Osteocyte (in vitro differentiated cells): Measurements from ENCODE around the gene SAG. TPM values are rescaled to one million over a fixed set of nuclear protein-coding genes. Genes with fewer than 3 reads are reported as not detected.

Source experiments
- DNase-seq: peaks from one replicate; pipeline ENCODE4 v3.0.0; 2021; ENCODE audit warnings: mixed read lengths; ENCODE audit not compliant: unreplicated experiment; ENCODE audit errors: extremely low spot score
- H3K27ac Mint-ChIP-seq: one replicate; pipeline ENCODE4 v1.8.0; 2021; ENCODE audit warnings: mild to moderate bottlenecking, mixed read lengths; ENCODE audit not compliant: unreplicated experiment
- H3K27me3 Mint-ChIP-seq: one replicate; pipeline ENCODE4 v1.8.0; 2021; ENCODE audit warnings: mixed read lengths; ENCODE audit not compliant: unreplicated experiment
- H3K36me3 Mint-ChIP-seq: one replicate; pipeline ENCODE4 v1.8.0; 2021; ENCODE audit warnings: mixed read lengths; ENCODE audit not compliant: unreplicated experiment
- H3K4me1 Mint-ChIP-seq: one replicate; pipeline ENCODE4 v1.8.0; 2021; ENCODE audit warnings: mixed read lengths; ENCODE audit not compliant: unreplicated experiment
- H3K4me3 Mint-ChIP-seq: one replicate; pipeline ENCODE4 v1.8.0; 2021; ENCODE audit warnings: mild to moderate bottlenecking, moderate library complexity, mixed read lengths; ENCODE audit not compliant: unreplicated experiment
- H3K9me3 Mint-ChIP-seq: one replicate; pipeline ENCODE4 v1.8.0; 2021; ENCODE audit warnings: mixed read lengths; ENCODE audit not compliant: unreplicated experiment
- CTCF ChIP-seq: fragments of 200-600 bp; sonication (generic); IDR thresholded peaks from 2 replicates; pipeline ENCODE4 v1.5.0; 2021; ENCODE audit warnings: antibody characterized with exemption, mild to moderate bottlenecking, moderate library complexity
- total RNA-seq: library from RNA; stranded (reverse); gene quantifications from 2 replicates; pipeline ENCODE4 v1.2.1, GENCODE V29; 2021

SAG gene
- total RNA-seq, 1 donor from 2014 or later: not detected

GRCh38 chr2:233275223-233275622 lies 32.4 kb upstream of the SAG start:
- Mint-ChIP-seq H3K27ac (no peak overlapping the region), H3K4me1 (peaks cover 3% of the 10 kb centered on the region), H3K27me3 (no peaks in the 10 kb centered on the region), H3K9me3 (no peaks in the 10 kb centered on the region), H3K4me3 (no peak overlapping the region), H3K36me3 (peaks cover 71% of the 10 kb centered on the region)
- TF ChIP-seq CTCF: no peak
- DNase-seq: no peak

DNA sequence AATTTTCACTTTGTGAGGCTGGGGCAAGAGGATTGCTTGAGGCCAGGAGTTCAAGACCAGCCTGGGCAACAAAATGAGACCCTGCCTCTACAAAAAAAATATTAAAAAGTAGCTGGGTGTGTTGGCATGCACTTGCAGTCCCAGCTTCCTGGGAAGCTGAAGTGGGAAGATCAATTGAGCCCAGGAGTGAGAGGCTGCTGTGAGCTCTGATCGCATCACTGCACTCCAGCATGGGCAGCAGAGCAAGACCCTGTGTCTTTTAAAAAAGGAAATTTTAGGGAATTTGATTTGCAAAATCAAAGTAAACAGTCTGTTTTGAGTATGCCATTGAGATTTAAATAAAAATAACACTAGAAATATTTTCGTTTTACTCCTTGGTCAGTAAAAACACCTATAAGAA lies 28.7 kb upstream of the SAG start:
- Mint-ChIP-seq H3K27ac (no peak overlapping the region), H3K27me3 (no peaks in the 10 kb centered on the region), H3K9me3 (no peaks in the 10 kb centered on the region), H3K4me3 (no peak overlapping the region), H3K36me3 (peaks cover 64% of the 10 kb centered on the region), H3K4me1 (peaks cover 15% of the 10 kb centered on the region)
- TF ChIP-seq CTCF: no peak
- no peak for DNase-seq

DNA sequence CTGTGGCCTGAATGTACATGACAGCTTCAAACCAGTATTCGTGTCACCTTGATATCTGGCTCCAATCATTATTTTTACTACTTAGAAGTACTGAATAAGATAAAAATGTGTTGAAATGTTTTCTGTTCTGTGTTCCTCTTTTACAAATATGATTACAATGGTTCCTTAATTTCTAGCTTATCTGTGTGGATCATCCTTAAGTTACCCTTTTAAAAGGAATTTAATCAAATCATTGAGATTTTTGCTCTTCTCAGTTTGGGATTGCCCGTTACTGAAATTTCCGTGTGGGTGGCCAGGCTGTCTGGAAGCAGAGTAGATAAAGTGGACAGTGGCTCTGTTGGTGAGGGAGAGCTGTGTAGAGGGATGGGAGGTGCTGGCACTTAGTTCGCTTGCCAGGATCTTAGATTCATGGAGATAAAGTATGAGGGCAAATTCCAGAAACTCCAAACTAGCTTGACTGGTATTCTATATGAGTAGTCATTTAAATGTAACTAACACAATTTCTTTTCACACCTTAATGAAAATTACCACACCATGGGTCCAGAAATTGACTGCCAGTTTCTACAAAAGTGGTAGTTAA lies 27.4 kb upstream of the SAG start:
- Mint-ChIP-seq H3K4me3 (no peak overlapping the region), H3K27ac (peak overlapping the region; percentile 52), H3K4me1 (peaks cover 15% of the 10 kb centered on the region), H3K9me3 (no peaks in the 10 kb centered on the region), H3K36me3 (peaks cover 59% of the 10 kb centered on the region), H3K27me3 (no peaks in the 10 kb centered on the region)
- no peak for TF ChIP-seq CTCF
- no peak for DNase-seq

GRCh38 chr2:233281553-233281952 lies 26.1 kb upstream of the SAG start:
- Mint-ChIP-seq H3K4me3 (no peak overlapping the region), H3K36me3 (peaks cover 56% of the 10 kb centered on the region), H3K27ac (no peak overlapping the region), H3K4me1 (peaks cover 15% of the 10 kb centered on the region), H3K27me3 (no peaks in the 10 kb centered on the region), H3K9me3 (no peaks in the 10 kb centered on the region)
- DNase-seq: no peak
- TF ChIP-seq CTCF: no peak

DNA sequence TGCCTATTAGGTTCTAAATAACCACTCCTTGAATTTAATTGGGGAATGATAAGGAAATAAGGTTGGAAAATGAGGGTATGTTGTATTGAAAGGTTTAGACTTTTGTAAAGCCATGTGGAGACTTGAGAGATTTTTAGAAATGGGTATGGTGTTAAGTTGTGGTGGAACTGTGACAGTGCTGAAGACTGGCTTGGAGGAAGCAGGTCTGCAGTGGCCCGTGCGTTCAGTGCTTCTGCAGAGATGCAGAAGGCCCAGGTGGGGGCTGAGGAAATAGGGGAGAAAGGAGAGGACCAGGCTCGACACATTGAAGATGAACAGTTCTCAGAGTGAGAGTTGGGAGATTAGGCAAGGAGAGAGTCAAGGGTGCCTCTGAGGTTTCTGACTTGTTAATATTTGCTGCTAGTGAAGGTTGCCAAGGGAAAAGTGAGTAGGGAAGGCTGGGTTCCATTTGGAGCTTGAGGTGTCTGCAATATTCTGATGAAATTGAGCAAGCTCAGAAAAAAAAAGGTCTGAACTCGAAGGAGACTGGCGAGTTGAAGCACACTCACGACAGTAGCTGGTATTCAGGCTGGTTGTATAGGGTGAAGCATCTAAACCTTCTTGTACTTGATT lies 25.5 kb upstream of the SAG start:
- Mint-ChIP-seq H3K4me3 (no peak overlapping the region), H3K27me3 (no peaks in the 10 kb centered on the region), H3K36me3 (peaks cover 58% of the 10 kb centered on the region)

More for the DNA sequence above, 25.5 kb upstream of the SAG start:
- DNase-seq: no peak
- H3K9me3 Mint-ChIP-seq: no peaks in the 10 kb centered on the region
- H3K27ac Mint-ChIP-seq: no peak overlapping the region
- TF ChIP-seq CTCF: no peak
- H3K4me1 Mint-ChIP-seq: peaks cover 15% of the 10 kb centered on the region
